Memory B cell (primary cell): ENCODE measurements around the gene KIAA0232.

Experiments
- ATAC-seq: fragments of 150-1000 bp; cut with Tn5 transposase; 2 replicates; pipeline ENCODE4 v1.10.0; 2021; ENCODE audit warnings: low read depth, mild to moderate bottlenecking, moderate library complexity
- DNase-seq, 2 donors: peaks; one replicate each; pipeline ENCODE4 v3.0.0; 2022; ENCODE audit warnings: low spot score in 2 of 2
- H3K27ac Mint-ChIP-seq: one replicate; pipeline ENCODE4 v1.8.0; 2022; ENCODE audit warnings: mild to moderate bottlenecking, moderate library complexity, mixed read lengths
- H3K27me3 Mint-ChIP-seq: one replicate; pipeline ENCODE4 v1.8.0; 2022; ENCODE audit warnings: mixed read lengths
- H3K36me3 Mint-ChIP-seq: one replicate; pipeline ENCODE4 v1.8.0; 2022; ENCODE audit warnings: mild to moderate bottlenecking, mixed read lengths
- H3K4me1 Mint-ChIP-seq: one replicate; pipeline ENCODE4 v1.8.0; 2022; ENCODE audit warnings: mixed read lengths
- H3K4me3 Mint-ChIP-seq: one replicate; pipeline ENCODE4 v1.8.0; 2022; ENCODE audit warnings: mild to moderate bottlenecking, moderate library complexity, mixed read lengths
- H3K9me3 Mint-ChIP-seq: one replicate; pipeline ENCODE4 v1.8.0; 2022; ENCODE audit warnings: mixed read lengths

The KIAA0232 gene

GRCh38 chr4:6914448-6914847 lies 131.9 kb downstream of the KIAA0232 start:
- DNase-seq, result no peak
- Mint-ChIP-seq H3K9me3 (no peaks in the 10 kb centered on the region), H3K36me3 (no peaks in the 10 kb centered on the region), H3K27me3 (no peaks in the 10 kb centered on the region), H3K4me1 (peaks cover 47% of the 10 kb centered on the region), H3K27ac (no peak overlapping the region), H3K4me3 (no peak overlapping the region)
- ATAC-seq, result no peak

- H3K9me3 Mint-ChIP-seq, result no peaks in the 10 kb centered on the region
- no peaks in the 10 kb centered on the region for H3K36me3 Mint-ChIP-seq
- ATAC-seq (no peak), DNase-seq (no peak)
- H3K27me3 Mint-ChIP-seq, result no peaks in the 10 kb centered on the region
- no peak overlapping the region for H3K27ac Mint-ChIP-seq
- peaks cover 48% of the 10 kb centered on the region for H3K4me1 Mint-ChIP-seq
- H3K4me3 Mint-ChIP-seq, result no peak overlapping the region
Observed at GRCh38 chr4:6915041-6916005, 132.8 kb downstream of the KIAA0232 start.

GRCh38 chr4:6916069-6916586 lies 133.6 kb downstream of the KIAA0232 start:
- Mint-ChIP-seq H3K36me3 (no peaks in the 10 kb centered on the region), H3K27ac (no peak overlapping the region), H3K4me3 (no peak overlapping the region), H3K27me3 (no peaks in the 10 kb centered on the region), H3K9me3 (no peaks in the 10 kb centered on the region), H3K4me1 (peaks cover 44% of the 10 kb centered on the region)
- DNase-seq (no peak), ATAC-seq (no peak)

DNA sequence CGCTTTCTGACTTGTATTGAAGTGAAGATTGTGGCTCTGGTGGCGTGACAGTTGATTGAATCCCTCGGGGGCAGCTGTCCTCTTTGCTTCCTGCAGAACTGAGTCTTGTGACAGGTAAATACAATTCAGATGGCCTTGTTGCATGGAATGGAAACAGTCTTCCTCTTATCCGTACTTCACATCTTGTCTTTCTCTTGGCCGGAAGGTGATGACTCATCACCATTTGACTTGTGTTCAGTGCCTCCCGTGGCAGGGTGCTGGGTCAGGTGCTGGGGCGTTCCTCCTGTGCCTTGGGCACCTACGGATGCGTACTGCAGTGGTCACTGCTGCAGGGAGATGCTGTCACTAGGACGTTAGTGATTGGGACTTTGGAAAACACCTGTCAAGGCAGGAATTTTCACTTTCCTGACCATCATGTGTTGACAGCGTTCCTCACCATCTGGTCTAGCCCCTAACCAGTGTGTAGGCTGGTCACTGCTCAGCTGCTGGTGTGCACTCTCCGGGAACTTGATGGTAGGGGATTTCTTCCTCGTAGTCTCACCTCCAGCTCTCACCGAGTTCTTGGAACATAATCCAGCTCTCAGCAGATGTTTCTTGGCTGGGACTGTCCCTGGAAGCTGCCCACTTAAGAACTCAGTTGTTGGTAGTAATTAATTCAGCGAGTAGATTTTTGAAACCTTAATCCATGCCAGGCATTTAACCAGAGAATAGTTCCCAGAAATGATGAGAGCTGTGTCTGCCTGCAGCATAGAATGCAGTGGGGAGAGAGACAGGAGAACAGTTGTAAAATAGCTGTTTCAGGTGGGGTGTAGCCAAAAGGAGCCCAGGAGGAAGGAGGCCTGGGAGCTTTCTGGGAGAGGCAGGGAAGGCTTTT lies 134.3 kb downstream of the KIAA0232 start:
- H3K27ac Mint-ChIP-seq, result peak overlapping the region; percentile 82
- no peaks in the 10 kb centered on the region for H3K9me3 Mint-ChIP-seq
- H3K4me1 Mint-ChIP-seq, result peaks cover 39% of the 10 kb centered on the region
- no peak for DNase-seq
- no peaks in the 10 kb centered on the region for H3K36me3 Mint-ChIP-seq
- no peaks in the 10 kb centered on the region for H3K27me3 Mint-ChIP-seq
- peak overlapping the region; percentile 71 for H3K4me3 Mint-ChIP-seq
- peak; percentile 38 for ATAC-seq

GRCh38 chr4:6917461-6918271 lies 135.1 kb downstream of the KIAA0232 start:
- ATAC-seq (peak; percentile 95), DNase-seq (peak; percentile 50 to 63)
- Mint-ChIP-seq H3K4me1 (peaks cover 38% of the 10 kb centered on the region), H3K27ac (peak overlapping the region; percentile 82), H3K36me3 (peaks cover 1% of the 10 kb centered on the region), H3K27me3 (no peaks in the 10 kb centered on the region), H3K9me3 (no peaks in the 10 kb centered on the region), H3K4me3 (peak overlapping the region; percentile 71)

- DNase-seq, result no peak
- Mint-ChIP-seq H3K9me3 (no peaks in the 10 kb centered on the region), H3K27ac (peak overlapping the region; percentile 82), H3K27me3 (no peaks in the 10 kb centered on the region), H3K36me3 (peaks cover 1% of the 10 kb centered on the region), H3K4me1 (peaks cover 38% of the 10 kb centered on the region), H3K4me3 (peak overlapping the region; percentile 15)
- ATAC-seq, result peak; percentile 23
Observed at GRCh38 chr4:6918338-6918737, 135.8 kb downstream of the KIAA0232 start.

DNA sequence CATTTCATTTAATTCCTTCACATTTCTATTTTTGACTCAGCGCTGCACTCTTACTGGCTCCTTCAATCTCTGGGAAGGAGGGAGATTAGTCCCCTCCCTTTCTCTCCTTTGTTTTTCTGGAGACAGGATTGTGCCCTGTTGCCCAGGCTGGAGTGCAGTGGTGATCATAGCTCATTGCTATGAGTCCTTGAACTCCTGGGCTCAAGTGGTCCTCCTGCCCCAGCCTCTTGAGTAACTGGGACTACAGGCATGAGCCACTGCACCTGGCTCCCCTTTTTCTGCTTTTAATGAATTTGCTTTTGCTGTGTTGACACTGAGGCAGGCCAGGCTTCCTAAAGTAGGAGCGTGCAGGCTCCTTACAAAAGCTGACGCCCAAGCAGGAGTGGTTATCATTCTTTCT lies 137.6 kb downstream of the KIAA0232 start:
- H3K4me1 Mint-ChIP-seq, result peaks cover 43% of the 10 kb centered on the region
- no peaks in the 10 kb centered on the region for H3K27me3 Mint-ChIP-seq
- no peaks in the 10 kb centered on the region for H3K9me3 Mint-ChIP-seq
- H3K36me3 Mint-ChIP-seq, result peaks cover 12% of the 10 kb centered on the region
- ATAC-seq (no peak), DNase-seq (no peak)
- H3K4me3 Mint-ChIP-seq, result peak overlapping the region; percentile 7
- H3K27ac Mint-ChIP-seq, result no peak overlapping the region

DNA sequence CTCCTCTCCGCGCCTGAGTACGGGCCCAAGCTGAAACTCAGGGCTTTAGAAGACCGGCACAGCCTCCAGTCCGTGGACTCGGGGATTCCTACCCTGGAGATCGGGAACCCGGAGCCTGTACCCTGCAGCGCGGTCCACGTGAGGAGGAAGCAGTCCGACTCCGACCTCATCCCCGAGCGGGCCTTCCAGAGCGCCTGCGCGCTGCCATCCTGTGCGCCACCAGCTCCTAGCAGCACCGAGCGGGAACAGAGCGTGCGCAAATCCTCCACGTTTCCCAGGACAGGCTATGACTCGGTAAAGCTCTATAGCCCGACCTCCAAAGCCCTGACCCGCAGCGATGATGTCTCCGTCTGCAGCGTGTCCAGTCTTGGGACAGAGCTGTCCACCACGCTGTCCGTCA lies 141.0 kb downstream of the KIAA0232 start:
- no peak overlapping the region for H3K4me3 Mint-ChIP-seq
- H3K4me1 Mint-ChIP-seq, result peaks cover 35% of the 10 kb centered on the region
- H3K36me3 Mint-ChIP-seq, result peaks cover 23% of the 10 kb centered on the region
- no peaks in the 10 kb centered on the region for H3K9me3 Mint-ChIP-seq
- DNase-seq (no peak), ATAC-seq (no peak)
- no peaks in the 10 kb centered on the region for H3K27me3 Mint-ChIP-seq
- no peak overlapping the region for H3K27ac Mint-ChIP-seq

DNA sequence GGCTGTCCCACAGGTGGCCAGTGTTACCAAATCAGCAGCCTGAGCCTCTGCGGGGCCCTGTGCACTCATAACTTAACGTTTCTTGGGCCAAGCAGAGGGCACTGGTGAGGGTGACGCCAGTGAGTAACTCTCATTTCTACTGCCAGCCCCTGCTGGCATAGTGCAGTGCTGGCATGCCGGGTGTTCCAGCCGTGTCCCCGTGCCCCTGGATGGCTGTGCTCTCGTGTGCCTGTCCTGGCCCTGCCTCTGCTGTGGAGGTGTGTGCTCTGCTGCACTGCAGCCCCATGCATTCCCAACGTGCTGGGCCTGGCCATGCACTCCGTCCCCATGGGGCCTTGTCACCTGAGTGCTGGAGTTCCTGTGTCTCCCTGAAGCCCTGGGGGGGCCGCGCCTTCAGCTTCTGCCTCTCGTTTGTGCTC lies 141.8 kb downstream of the KIAA0232 start:
- peaks cover 40% of the 10 kb centered on the region for H3K4me1 Mint-ChIP-seq
- H3K9me3 Mint-ChIP-seq, result no peaks in the 10 kb centered on the region
- ATAC-seq (no peak), DNase-seq (no peak)
- no peak overlapping the region for H3K4me3 Mint-ChIP-seq
- no peaks in the 10 kb centered on the region for H3K27me3 Mint-ChIP-seq
- H3K36me3 Mint-ChIP-seq, result peaks cover 28% of the 10 kb centered on the region
- no peak overlapping the region for H3K27ac Mint-ChIP-seq

- Mint-ChIP-seq H3K4me3 (no peak overlapping the region), H3K9me3 (no peaks in the 10 kb centered on the region), H3K27ac (peak overlapping the region; percentile 68), H3K4me1 (peaks cover 41% of the 10 kb centered on the region), H3K27me3 (no peaks in the 10 kb centered on the region), H3K36me3 (peaks cover 28% of the 10 kb centered on the region)
- no peak for DNase-seq
- ATAC-seq, result no peak
Observed at GRCh38 chr4:6925357-6925836, 142.9 kb downstream of the KIAA0232 start.

DNA sequence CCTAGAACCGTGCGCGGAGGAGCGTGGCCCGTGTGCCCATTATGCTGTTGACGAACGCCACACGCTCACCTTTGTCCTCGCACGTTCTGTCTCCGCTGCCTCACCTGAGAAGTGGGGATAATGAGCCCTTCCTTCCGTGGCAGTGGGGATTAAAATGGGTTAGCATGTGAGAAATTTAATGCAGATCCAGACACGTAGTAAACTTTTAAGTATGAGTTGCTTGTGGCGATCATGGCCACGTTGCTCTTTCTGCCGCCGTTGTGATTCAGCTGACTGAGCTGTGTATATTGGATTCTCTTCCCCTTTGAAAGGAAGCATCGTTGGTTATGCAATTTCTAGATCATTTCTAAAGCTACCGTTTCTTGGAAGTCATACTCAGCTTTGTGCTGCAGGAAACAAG lies 143.6 kb downstream of the KIAA0232 start:
- Mint-ChIP-seq H3K4me3 (no peak overlapping the region), H3K27ac (peak overlapping the region; percentile 68), H3K9me3 (no peaks in the 10 kb centered on the region), H3K27me3 (no peaks in the 10 kb centered on the region), H3K4me1 (peaks cover 38% of the 10 kb centered on the region), H3K36me3 (peaks cover 28% of the 10 kb centered on the region)
- ATAC-seq (no peak), DNase-seq (no peak)

DNA sequence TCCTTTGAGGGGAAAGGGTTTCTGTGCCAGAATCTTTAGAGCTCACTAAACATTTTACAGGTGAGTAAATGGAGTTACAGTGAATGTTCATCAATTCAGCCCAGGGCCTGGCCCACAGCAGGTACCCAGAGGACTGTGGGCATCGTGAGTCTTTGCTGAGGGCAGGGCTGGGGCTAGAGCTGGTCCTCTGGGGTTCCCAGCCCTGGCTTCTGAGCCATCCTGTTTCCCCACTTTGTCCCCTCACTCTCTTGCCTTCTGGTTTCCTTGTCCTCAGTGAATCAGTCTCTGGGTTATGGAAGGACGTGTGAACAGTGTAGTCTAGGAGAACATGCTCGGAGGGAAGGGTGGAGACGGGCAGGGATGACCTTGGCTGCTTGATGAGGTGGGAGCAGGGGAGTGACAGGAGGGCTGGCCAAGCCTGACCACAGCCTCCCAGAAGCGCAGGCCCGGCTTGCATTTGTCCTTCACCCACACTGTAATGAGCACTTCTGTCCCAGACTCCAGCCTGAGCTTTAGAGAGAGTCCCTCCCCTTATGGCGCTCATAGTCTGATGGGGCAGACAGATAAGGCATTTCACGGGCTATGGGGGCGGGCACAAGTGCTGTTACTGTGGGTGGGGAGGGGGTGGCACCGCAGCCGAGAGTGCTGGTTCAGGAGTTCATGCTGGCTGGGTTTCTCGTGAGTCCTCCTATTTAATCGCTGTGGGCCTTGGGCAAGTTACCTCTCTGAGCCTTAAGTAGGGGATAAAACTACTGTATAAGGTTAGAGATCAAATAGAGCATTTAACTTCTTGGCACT lies 144.4 kb downstream of the KIAA0232 start:
- H3K9me3 Mint-ChIP-seq, result peaks cover 2% of the 10 kb centered on the region
- H3K4me3 Mint-ChIP-seq, result no peak overlapping the region
- peaks cover 41% of the 10 kb centered on the region for H3K4me1 Mint-ChIP-seq
- no peaks in the 10 kb centered on the region for H3K27me3 Mint-ChIP-seq
- DNase-seq, result no peak
- peak overlapping the region; percentile 68 for H3K27ac Mint-ChIP-seq
- peaks cover 31% of the 10 kb centered on the region for H3K36me3 Mint-ChIP-seq
- no peak for ATAC-seq

- no peak overlapping the region for H3K27ac Mint-ChIP-seq
- no peaks in the 10 kb centered on the region for H3K27me3 Mint-ChIP-seq
Observed at GRCh38 chr4:6928081-6928480, 145.6 kb downstream of the KIAA0232 start.

More at GRCh38 chr4:6928081-6928480, 145.6 kb downstream of the KIAA0232 start:
- Mint-ChIP-seq H3K9me3 (peaks cover 2% of the 10 kb centered on the region), H3K36me3 (peaks cover 32% of the 10 kb centered on the region), H3K4me1 (peaks cover 43% of the 10 kb centered on the region), H3K4me3 (no peak overlapping the region)
- DNase-seq, result no peak
- ATAC-seq, result no peak
